Lung (tissue), 12 donors: ENCODE results near the gene CHST9. TPM values are rescaled to one million over a fixed set of nuclear protein-coding genes. Genes with fewer than 3 reads are reported as not detected.

Source experiments
- ATAC-seq: fragments of 200-7000 bp; cut with Tn5 transposase; one replicate; pipeline ENCODE4 v1.9.1; 2020; ENCODE audit warnings: moderate number of reproducible peaks; ENCODE audit not compliant: insufficient read depth, low FRiP score
- DNase-seq, 3 donors: peaks; one replicate each; pipeline ENCODE4 v3.0.0-alpha.2; 2013 to 2017
- H3K27ac ChIP-seq, 2 donors: one replicate each; pipeline ENCODE4 v1.5.1; 2013; ENCODE audit warnings: mild to moderate bottlenecking in 2 of 2, moderate library complexity in 2 of 2, control low read depth in 1 of 2, inconsistent platforms in 1 of 2, low read depth in 1 of 2, low read length in 1 of 2
- H3K27me3 ChIP-seq, 3 donors: one replicate each; pipeline ENCODE4 v1.5.1; 2013; ENCODE audit warnings: low read length in 2 of 3; ENCODE audit not compliant: control insufficient read depth in 3 of 3, insufficient read depth in 3 of 3
- H3K36me3 ChIP-seq, 4 donors: one replicate each; pipeline ENCODE4 v1.5.1; 2013; ENCODE audit warnings: low read length in 4 of 4, mild to moderate bottlenecking in 1 of 4, moderate library complexity in 1 of 4; ENCODE audit not compliant: control insufficient read depth in 4 of 4, insufficient read depth in 4 of 4
- H3K4me1 ChIP-seq, 5 donors: one replicate each; pipeline ENCODE4 v1.5.1; 2013; ENCODE audit warnings: low read length in 5 of 5, mild to moderate bottlenecking in 2 of 5, moderate library complexity in 1 of 5; ENCODE audit not compliant: control insufficient read depth in 5 of 5, insufficient read depth in 5 of 5
- H3K4me3 ChIP-seq: one replicate; pipeline ENCODE4 v1.5.1; 2013; ENCODE audit warnings: mild to moderate bottlenecking, control low read depth, moderate library complexity
- H3K9ac ChIP-seq, 2 donors: one replicate each; pipeline ENCODE4 v1.5.1; 2013; ENCODE audit warnings: low read length in 2 of 2, control low read depth in 1 of 2; ENCODE audit not compliant: insufficient read depth in 1 of 2
- H3K9me3 ChIP-seq, 4 donors: one replicate each; pipeline ENCODE4 v1.5.1; 2013; ENCODE audit warnings: low read length in 3 of 4, mild to moderate bottlenecking in 1 of 4, moderate library complexity in 1 of 4; ENCODE audit not compliant: control insufficient read depth in 4 of 4, insufficient read depth in 3 of 4
- CTCF ChIP-seq: IDR thresholded peaks from 2 replicates; pipeline ENCODE4 v1.5.1; 2012; ENCODE audit warnings: mild to moderate bottlenecking; ENCODE audit errors: control extremely low read depth, extremely low read depth
- WGBS, 2 donors: extraction: QIAGEN DNeasy Blood & Tissue Kit; methylation state at CpG; one replicate each; pipeline ENCODE4 v1.1.7; 2013; 5-methylcytosine and 5-hydroxymethylcytosine counted together
- polyA plus RNA-seq, 2 donors: library from polyadenylated mRNA; stranded (reverse); fragments of 200-250 nt; gene quantifications; one replicate each; pipeline ENCODE4 v1.2.1, GENCODE V29; 2013
- total RNA-seq, 2 donors: library from RNA; depleted of rRNA in 1 of 2; stranded (reverse); fragments of >200 nt in 1 of 2; gene quantifications; one replicate each; pipeline ENCODE4 v1.2.1, GENCODE V29; 2014 to 2021
- donor health status: control.
- donor health status: control.
- donor health status: Bipolar disorder and iron deficiency.
- donor health status: healthy.
- donor health status: DM: yes; HTN: yes; CAD: no.

The CHST9 gene
- total and polyA plus RNA-seq, 4 donors = 2.9 to 19.6 (median 9.8) TPM

GRCh38 chr18:27008575-27008974 is 176.5 kb downstream of the CHST9 start:
- WGBS, 2 donors = 63 to 70% methylated on average over 3 of the region's 3 CpGs

GRCh38 chr18:27007880-27008279 is 177.2 kb downstream of the CHST9 start:
- WGBS, 2 donors = 43 to 80% methylated on average over 2 of the region's 2 CpGs
- H3K27ac ChIP-seq = no peak overlapping the region
- ATAC-seq (no peak), DNase-seq (no peak)
- H3K4me1 ChIP-seq = no peaks in the 10 kb centered on the region
- H3K4me3 ChIP-seq = no peak overlapping the region
- H3K27me3 ChIP-seq = peaks cover 0 to 5% (median 0%) of the 10 kb centered on the region in 3 donors
- H3K9me3 ChIP-seq = no peaks in the 10 kb centered on the region
- H3K36me3 ChIP-seq = no peaks in the 10 kb centered on the region
- no peak overlapping the region for H3K9ac ChIP-seq
- TF ChIP-seq CTCF = no peak

More at GRCh38 chr18:27008575-27008974, 176.5 kb downstream of the CHST9 start:
- TF ChIP-seq CTCF = no peak
- DNase-seq = no peak
- no peak for ATAC-seq
- H3K9me3 ChIP-seq = no peaks in the 10 kb centered on the region
- peaks cover 0 to 5% (median 0%) of the 10 kb centered on the region in 3 donors for H3K27me3 ChIP-seq
- H3K36me3 ChIP-seq = no peaks in the 10 kb centered on the region
- H3K9ac ChIP-seq = no peak overlapping the region
- no peaks in the 10 kb centered on the region for H3K4me1 ChIP-seq
- H3K4me3 ChIP-seq = no peak overlapping the region
- H3K27ac ChIP-seq = no peak overlapping the region

GRCh38 chr18:27005589-27005988 is 179.5 kb downstream of the CHST9 start:
- ATAC-seq = no peak
- H3K9ac ChIP-seq = no peak overlapping the region
- TF ChIP-seq CTCF = no peak
- 17 to 19% methylated on average over 1 of the region's 1 CpG for WGBS, 2 donors
- H3K36me3 ChIP-seq = no peaks in the 10 kb centered on the region
- peaks cover 0 to 5% (median 0%) of the 10 kb centered on the region in 3 donors for H3K27me3 ChIP-seq
- H3K27ac ChIP-seq = no peak overlapping the region
- no peaks in the 10 kb centered on the region for H3K4me1 ChIP-seq
- DNase-seq = peak in 1 of 3 donors; percentile 18
- H3K4me3 ChIP-seq = no peak overlapping the region
- H3K9me3 ChIP-seq = no peaks in the 10 kb centered on the region
